WTC11 (cell line): ENCODE data around the gene PLXND1.

Source experiments
- CTCF ChIP-seq: fragments of 200-600 bp; IDR thresholded peaks from 2 replicates; pipeline ENCODE4 v1.8.0; 2022; ENCODE audit warnings: antibody characterized with exemption
- HMGA2 ChIP-seq: fragments of 250-450 bp; sonication (Bioruptor Pico); IDR thresholded peaks from 2 replicates; pipeline ENCODE4 v1.4.0; 2021; ENCODE audit warnings: mild to moderate bottlenecking, moderate library complexity
- KAT7 ChIP-seq: sonication (generic); formaldehyde crosslinking; IDR thresholded peaks from 2 replicates; pipeline ENCODE4 v1.8.1; 2023; ENCODE audit warnings: missing genetic modification reagents, mild to moderate bottlenecking, borderline replicate concordance
- MXD4 ChIP-seq: fragments of 250-450 bp; sonication (Bioruptor Pico); IDR thresholded peaks from 2 replicates; pipeline ENCODE4 v1.8.0; 2021; ENCODE audit warnings: mild to moderate bottlenecking, moderate library complexity, borderline replicate concordance

GRCh38 chr3:129602309-129602708 lies 4.2 kb downstream of the PLXND1 start:
- TF ChIP-seq CTCF (no peak), HMGA2 (CRISPR knock-in tag) (no peak), KAT7 (CRISPR knock-in tag) (0 out of 2 replicates have a peak, but pooled peaks have one; percentile 74), MXD4 (CRISPR knock-in tag) (no peak)
